ENCODE data around the gene VPS18.

VPS18 gene

DNA sequence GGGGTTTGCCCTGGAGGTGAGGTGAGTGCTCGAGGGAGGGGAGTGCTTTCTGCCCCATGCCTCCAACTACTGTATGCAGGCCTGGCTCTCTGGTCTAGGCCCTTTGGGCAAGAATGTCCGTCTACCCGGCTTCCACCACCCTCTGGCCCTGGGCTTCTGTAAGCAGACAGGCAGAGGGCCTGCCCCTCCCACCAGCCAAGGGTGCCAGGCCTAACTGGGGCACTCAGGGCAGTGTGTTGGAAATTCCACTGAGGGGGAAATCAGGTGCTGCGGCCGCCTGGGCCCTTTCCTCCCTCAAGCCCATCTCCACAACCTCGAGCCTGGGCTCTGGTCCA is 44.3 kb downstream of the VPS18 start:
- no peak for DNase-seq

- DNase-seq = peak; percentile 39
These were observed 46.1 kb downstream of the VPS18 start for GRCh38 chr15:40940296-40940801.

DNA sequence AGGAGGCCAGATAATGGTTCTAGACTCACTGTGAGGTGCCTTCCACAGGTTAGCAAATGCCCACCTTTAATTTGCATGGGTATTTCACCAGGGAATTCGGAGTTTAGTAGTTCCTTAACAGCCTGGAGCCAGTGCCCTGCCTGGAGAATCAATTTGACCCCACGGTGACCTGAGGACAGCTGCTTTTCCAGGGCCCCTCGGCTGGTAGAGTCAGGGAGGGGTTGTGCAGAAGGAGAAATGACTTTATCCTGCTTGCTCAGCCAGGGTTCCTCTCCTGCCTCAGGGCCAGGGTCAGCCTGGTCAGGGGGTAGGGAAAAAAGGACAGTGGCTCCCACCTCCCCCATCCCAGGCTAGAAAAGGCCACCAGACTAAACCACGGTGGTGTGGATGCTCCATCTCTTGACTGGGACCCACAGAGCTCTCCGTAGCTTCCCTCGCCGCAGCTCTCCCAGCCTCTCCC is 46.8 kb downstream of the VPS18 start:
- peak; percentile 69 for DNase-seq

GRCh38 chr15:40941528-40942336 is 47.5 kb downstream of the VPS18 start:
- DNase-seq = peak; percentile 89

- DNase-seq = peak; percentile 53
These were observed 48.1 kb downstream of the VPS18 start for GRCh38 chr15:40942337-40942854.

DNA sequence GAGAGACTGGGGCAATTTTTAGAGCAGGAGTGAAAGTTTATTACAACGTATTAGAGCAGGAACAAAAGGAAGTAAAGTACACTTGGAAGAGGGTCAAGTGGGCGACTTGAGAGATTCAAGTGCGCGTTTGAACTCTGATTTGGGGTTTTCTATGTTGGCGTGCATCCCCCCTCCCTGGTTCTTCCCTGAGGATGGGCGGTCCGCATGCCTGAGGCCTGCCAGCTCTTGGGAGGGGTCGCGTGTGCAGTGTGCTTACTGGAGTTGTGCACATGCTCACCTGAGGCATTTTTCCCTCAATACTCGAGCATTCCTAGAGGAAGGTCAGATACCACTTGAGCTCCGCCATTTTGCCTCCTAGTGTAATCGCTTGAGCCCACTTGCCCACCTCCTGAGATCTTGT is 48.6 kb downstream of the VPS18 start:
- DNase-seq = no peak

- DNase-seq = no peak
These were observed 49.6 kb downstream of the VPS18 start for GRCh38 chr15:40943764-40944365.

- DNase-seq = no peak
These were observed 50.5 kb downstream of the VPS18 start for GRCh38 chr15:40944510-40945296.

GRCh38 chr15:40948706-40949473 is 54.6 kb downstream of the VPS18 start:
- no peak for DNase-seq

- DNase-seq = no peak
These were observed 55.5 kb downstream of the VPS18 start for GRCh38 chr15:40949756-40950207.

- no peak for DNase-seq
These were observed 57.5 kb downstream of the VPS18 start for GRCh38 chr15:40951764-40952163.

DNA sequence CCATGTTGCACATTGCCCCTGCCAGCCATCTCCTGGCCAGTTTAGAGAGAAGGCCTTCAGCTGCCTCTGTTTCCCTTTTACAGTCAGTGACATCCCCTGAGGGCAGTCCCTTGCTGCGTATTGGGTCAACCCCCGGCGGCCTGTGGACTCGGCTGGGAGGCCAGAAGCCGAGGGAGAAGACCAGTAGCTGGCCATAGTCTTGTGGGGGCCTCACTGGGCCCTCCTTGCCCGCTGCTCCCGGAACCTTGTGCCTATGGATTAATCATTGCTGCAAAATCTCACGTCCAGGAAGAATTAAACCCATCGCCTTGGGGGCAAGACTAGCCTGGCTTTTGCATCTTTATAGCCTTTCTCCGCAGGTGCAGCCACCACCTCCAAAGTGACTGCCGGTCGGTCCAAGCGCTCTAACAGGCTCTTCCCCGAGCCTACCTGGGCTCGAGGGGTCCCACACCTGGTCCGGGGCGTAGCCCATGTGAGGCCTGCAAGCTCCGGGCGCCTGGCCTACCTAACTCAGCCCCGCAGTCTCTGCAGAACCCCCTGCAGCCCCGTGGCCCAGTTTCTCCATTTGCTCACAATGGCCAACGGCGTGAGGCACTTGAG is 58.2 kb downstream of the VPS18 start:
- DNase-seq = no peak

- DNase-seq = peak; percentile 96
These were observed 58.9 kb downstream of the VPS18 start, which contains the start of gene CHAC1 for GRCh38 chr15:40952901-40953712. TSS of gene CHAC1 (plus strand) at chr15:40953471. CDS start at chr15:40953584, 113 bp downstream.
